Activated CD8-positive, alpha-beta memory T cell treated with anti-CD3 and anti-CD28 coated beads for 48 hours (primary cell): ENCODE data around the gene LDLRAD4.
"Not testable (repeated sequence)": the region's sequence is repeated elsewhere in the genome, so short reads cannot be mapped to it uniquely, and the experiment has no call there.

Experiments used
- DNase-seq, 3 experiments: peaks; one replicate each; pipeline ENCODE4 v3.0.0-alpha.2; 2020; ENCODE audit warnings: low read depth in 2 of 3, low spot score in 2 of 3

Gene LDLRAD4

DNA sequence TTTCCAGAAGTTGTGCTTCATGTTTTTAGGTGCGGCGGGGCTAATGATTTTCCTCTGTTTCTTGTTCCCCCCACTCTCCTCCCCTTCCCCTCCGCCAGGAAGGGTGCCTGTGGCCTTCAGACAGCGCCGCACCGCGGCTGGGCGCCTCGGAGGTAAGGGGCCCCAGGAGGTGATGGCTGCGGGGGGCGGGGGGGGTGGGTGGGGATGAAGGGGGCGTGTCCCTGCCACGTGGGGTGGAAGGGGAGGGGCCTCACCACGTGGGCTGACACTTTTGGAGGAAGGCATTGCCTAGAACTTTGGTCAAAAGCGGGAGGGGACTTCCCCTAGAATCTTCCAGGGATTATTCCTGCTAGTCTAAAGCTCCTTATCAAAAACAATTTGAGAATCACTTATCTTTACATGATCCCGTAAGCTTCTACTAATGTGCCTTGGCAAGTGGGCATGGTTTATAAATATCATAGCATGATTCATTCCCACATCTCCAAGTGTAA, 424.7 kb downstream of the LDLRAD4 start:
- DNase-seq, result no peak

DNA sequence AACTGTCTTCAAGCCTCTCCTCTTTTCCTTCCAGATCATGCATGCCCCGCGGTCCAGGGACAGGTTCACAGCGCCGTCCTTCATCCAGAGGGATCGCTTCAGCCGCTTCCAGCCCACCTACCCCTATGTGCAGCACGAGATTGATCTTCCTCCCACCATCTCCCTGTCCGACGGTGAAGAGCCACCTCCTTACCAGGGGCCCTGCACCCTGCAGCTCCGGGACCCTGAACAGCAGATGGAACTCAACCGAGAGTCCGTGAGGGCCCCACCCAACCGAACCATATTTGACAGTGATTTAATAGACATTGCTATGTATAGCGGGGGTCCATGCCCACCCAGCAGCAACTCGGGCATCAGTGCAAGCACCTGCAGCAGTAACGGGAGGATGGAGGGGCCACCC, 426.5 kb downstream of the LDLRAD4 start:
- DNase-seq, result no peak

DNA sequence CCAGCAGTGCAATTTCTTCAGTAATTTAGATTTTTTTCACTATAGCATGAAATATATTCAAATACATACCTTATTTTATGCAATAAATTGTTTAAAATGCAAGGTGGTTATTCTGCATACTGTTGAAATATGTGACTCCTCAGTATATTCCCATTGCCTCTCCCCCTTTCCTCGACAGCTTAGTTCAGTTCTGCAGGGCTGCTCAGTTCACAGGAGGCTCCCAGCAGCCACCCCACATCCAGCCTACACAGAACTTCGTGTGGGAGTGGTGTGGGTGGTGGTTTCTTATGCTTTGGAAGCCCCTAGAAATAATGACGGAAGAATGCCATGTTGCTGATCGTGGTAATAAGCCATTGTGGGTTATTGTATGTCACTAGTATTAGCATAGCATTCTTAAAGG, 428.1 kb downstream of the LDLRAD4 start:
- DNase-seq, result no peak

DNA sequence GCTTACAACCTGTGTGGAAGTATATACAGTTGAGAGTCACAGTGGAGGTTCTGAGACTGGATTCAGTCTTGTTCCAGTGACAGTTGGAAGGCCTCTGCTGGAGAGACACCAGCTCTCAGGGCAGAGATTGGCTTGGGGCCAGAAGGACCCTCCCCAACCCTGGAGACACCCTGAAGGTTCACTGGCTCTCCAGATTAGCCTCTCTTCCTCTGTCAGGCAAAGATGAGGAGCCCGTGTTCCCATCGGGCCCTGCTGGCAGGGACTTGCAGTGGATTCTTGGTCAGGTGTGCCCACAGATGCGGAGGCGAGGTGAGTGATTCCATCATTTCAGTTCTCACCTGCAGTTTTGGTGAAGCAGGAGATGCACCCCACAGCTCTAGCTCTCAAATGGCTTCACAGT, 429.2 kb downstream of the LDLRAD4 start:
- DNase-seq, result no peak

DNA sequence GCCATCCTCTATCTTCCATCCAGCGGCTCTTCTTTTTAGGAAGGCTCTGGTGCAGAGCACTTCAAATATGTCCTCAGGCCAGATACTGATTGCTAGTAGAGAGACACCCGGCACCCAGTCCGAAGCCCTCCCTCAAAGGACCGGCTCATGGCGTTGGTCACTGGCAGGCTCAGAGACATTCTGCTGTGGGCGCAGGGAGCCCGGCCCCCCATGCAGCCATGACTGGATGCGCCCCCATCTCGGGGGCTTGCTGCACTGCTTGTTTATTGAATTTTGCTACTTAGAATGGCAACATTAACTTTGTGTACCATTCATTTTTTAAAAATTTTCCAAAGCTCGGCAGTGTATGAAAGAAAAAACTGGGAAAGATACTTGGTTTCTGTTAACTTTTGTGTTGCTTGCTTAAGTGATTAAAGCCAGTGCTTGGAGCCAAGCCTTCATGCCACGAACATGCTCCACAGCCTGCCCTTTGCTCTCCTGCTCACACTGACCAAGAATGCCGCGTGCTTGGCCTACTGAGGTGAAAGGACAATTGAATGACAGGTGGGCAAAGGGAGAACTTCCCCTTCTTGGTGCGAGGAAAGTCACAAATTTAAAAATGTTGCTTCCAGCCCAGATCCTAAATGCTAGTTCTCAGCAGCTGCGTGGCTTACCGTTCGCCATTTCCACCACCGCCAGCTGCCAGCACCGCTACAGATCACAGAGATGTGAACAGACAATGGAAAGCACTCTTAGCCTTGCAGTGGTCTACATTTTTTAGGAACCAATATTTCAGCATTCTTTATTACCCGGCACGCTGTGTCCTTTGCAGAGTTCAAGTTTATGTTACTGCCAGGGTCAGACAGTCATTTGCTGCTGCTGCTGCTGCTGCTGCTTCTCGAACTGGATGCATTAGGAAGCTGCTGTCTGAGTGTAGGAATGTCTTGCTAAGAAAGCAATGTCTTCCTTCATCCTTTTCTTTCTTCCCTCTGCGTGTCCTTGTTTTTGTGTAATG, 431.1 kb downstream of the LDLRAD4 start:
- DNase-seq, result no peak

DNA sequence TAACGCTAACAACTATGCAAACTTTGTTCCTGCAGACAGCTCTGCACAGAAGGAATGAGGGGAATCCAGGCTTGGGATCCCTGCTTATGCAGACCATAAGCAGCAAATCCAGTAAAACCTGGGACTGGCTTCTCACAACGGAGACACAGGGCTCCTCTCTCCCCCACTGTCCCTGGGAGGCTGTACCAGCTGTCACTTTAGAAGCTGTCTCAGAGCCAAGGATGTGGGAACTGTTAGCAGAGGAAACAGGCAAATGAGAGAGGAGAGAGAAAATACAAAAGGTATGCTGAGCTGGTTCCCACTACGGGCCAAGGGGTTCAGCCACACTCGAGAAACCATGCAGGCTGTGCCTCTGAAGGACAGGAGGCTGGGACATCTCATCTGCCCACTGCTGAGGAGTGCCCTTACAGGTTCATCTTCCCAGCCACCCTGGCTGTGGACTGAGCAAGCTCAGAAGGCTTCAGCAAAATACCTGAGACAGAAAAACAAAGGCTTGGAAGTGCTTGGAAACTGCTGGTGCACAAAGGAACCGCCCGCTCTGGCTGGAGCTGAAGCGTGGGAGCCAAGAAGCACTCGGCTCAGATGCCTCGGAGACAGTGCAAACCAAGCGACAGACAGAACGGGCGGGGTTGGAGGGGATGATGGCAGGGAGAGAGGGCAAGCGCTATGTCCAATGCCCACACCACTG, 435.3 kb downstream of the LDLRAD4 start:
- DNase-seq, result no peak

DNA sequence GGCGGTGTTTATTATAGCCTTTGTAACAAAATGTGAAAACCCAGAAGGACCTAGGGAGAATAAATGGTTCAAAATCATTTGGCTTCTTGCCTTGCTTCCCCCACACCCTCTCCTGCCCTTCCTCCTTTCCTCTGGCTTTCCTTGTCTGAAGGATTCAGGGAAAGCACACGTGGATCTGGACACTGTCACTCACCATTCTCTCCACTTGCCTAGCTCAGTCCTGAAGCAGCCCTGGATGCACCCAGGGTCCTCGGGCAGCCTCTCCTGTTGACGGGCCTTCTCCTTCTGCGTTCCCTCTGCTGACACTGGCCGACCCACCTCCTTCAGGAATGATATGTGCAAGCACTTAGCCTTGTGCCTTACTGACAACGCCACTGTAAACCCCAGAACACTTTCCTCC, 439.4 kb downstream of the LDLRAD4 start:
- DNase-seq, result no peak

DNA sequence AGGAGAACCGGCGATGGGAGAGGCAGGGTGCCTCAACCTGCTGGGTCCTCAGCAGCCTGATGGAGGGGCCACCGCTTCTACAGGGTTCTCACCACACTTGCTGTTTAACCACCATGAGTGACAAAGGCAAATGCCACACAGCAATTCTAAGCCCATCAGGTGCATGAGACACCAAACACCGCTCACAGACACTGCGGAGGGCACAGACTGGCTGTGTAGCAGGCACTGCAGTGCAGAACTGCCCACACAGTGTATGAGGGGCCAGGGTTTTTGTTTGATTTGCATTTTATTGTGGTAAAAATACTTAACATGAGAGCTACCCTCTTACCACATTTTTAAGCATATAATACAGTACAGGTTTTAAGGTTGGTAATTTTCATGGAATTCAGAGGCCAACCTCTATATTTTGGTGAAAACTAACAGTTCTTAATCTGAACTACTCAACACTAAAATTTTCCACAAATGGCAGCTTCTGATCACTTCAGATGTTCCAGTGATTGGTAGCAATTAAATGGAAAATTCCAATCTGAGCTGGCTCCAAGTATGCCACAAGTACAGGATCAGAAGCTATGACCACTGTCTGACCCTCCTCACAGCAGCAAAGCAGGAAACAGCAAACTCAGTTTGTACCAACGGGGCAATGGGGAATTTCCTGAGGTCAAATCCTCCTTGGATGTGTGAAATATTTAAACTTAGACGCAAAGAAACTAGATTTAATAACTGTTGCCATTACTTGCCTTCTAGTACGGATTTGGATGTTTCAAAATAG, 440.1 kb downstream of the LDLRAD4 start:
- DNase-seq, result no peak

DNA sequence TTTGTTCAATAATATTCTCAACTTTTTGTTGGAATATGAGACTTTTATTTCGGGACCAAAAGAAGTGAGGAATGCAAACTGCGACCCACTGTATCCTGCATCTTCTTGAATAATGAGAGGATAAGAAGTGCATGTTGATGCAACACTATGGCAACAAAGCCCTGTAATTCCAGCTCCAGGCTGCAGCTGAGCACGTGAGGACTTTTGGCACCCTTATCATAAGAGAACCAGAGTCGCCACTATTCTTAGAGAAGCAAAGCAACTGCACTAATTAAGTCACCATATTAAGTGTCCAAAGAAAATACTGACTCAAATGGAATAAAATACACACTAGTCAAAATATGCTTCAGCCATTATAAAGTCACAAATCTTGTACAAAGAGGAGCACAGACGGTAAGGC, 441.9 kb downstream of the LDLRAD4 start:
- no peak for DNase-seq

DNA sequence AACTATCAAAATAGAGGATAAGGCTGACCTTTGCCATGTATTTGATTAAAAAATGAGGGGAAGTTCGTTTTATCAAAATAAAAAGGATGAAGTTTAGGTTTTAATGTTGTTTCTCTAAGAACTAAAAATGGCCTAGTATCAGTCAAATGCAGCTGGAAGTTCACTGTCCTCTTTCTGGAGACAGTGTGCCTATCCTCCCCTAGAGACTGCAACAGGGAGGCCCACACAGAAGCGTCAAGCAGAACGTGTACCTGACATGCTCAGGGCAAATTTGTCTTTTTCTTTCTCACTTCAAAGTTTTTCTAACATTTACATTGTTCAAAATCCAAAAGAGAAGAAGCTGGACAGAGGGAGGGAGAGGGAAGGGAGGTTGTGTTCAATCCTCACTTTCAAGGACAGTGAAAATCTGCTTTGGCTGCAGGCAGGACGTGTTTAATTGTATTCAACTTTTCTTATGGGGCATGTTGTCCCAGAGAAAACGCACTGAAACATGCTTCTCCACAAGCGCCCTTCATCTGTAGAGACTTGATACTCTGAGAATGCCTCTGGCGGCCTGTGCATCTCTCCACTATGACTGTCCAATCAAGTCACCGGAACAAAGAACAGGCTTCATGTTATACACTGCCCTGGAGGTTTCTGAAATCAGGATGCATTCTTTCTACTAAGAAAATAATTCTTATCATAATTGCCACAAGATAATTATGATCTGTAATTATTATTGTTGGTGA, 442.7 kb downstream of the LDLRAD4 start:
- DNase-seq, result no peak

DNA sequence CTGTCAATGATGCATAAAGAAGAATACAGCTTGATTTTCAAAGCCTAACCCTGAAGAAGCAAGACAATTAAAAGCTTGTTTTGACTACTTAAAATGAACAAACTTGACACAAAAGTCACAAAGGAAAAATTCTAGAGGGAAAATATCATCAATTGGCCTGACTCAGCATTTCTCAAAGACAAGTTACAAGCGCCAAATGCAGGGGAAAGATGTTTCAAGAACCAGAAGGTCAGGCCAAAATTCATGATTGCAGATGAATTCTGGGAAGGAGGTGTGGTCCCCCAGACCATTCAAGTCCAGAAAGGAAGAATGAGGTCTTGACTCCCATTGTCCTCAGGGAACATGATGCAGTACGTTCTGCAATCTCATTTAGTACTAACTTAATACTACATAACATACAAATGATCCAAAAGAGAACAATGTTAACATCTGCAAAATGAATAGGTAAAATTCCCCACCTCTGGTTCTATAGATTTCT, 443.3 kb downstream of the LDLRAD4 start:
- no peak for DNase-seq

DNA sequence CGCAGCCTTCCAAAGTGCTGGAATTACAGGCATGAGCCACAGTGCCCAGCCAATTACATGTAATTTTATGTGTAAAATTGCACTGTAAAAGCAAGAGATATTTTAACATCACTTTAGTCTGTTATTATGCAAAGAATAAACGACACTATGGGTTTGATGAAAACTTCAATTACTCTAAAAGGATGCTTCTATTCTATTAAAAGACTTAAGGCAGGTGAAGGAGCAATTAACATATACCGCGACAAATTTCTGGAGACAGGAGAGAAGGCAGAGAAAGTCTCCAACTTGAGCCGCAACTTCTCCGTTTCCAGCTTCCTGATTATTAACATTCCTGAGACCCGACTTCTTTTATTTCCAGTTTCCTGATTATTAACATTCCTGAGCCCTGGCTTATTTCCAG, 454.1 kb downstream of the LDLRAD4 start:
- no peak for DNase-seq

DNA sequence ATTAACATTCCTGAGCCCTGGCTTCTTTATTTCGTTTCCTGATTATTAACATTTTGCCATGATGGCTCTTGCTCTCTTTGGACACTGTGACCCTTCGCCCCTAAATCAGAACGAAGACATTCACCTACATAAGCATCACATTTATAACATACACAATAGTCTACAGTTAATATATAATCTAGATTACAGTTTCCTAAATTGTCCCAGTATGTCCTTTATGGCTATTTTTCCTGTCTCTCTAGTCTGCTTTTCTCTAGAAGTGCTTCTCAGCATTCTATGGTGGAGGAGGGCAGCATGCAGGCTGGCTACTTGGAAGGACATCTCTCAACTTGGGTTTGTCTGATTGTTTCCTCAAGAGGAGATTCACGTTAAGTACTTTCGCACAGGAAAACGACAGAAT, 457.9 kb downstream of the LDLRAD4 start:
- DNase-seq, result no peak

DNA sequence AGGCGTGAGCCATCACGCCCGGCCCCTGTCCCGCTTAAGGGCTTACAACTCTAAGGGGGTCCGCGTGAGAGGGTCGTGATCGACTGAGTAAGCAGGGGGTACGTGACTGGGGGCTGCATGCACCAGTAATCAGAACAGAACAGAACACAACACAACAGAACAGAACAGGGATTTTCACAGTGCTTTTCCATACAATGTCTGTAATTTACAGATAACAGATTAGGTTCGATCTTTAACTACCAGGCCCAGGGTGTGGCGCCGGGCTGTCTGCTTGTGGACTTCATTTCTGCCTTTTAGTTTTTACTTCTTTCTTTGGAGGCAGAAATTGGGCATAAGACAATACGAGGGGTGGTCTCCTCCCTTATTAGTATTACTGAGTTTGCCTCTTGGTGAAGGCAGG, 458.8 kb downstream of the LDLRAD4 start:
- not testable (repeated sequence) for DNase-seq

DNA sequence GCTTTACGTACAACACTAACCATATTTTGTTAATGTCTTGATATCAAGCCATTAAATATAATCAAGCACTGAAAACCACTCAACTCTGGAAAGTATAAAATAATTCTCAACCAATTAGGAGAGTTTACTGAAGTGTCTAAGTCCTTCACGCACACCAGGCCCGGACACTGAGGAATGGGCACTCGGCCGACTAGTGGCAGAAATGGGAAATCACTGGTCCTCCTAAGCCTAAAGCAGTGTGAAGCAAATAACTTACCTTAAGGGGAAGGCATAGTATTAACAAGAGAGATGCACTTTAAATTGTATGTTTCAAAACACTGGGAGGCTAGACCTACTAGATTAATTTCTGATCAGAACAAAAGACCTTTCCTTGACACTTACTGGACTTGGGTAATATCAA, 462.1 kb downstream of the LDLRAD4 start:
- no peak for DNase-seq

DNA sequence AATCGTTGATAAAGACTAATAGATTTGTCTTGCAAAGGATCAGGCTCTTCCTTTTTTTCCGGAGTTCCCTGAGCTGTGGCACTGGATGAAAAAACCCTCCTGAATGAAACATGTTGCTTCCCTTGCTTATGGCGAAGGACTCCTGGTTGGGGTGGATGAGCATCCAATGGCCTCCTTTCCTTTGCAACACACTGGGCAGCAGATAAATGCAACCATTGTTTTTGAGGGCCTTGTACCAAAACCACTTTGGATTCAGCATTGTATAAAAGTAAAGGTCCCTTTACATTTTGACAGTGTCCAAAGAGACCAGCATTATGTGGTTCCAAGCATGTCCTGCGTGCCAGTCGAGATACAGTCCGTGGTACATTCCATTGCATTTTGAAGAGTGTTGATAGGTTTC, 463.1 kb downstream of the LDLRAD4 start:
- DNase-seq, result no peak

DNA sequence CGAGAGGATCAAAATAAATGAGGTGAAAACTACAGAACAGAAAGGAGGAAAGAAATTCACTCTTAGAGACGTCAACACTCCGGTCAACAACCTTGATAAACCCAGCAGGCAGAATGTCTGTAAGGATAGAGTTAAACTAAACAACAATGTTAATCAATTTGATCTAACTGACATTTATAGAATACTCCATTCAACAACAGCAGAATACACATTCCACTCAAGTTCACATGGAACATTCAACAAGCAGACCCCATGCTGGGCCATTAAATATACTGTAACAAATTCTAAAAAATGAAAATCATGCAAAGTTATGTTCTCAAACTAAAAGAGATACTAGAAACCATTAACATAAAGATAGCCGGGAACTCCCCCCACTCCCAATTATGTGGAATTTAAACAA, 466.0 kb downstream of the LDLRAD4 start:
- DNase-seq, result no peak

DNA sequence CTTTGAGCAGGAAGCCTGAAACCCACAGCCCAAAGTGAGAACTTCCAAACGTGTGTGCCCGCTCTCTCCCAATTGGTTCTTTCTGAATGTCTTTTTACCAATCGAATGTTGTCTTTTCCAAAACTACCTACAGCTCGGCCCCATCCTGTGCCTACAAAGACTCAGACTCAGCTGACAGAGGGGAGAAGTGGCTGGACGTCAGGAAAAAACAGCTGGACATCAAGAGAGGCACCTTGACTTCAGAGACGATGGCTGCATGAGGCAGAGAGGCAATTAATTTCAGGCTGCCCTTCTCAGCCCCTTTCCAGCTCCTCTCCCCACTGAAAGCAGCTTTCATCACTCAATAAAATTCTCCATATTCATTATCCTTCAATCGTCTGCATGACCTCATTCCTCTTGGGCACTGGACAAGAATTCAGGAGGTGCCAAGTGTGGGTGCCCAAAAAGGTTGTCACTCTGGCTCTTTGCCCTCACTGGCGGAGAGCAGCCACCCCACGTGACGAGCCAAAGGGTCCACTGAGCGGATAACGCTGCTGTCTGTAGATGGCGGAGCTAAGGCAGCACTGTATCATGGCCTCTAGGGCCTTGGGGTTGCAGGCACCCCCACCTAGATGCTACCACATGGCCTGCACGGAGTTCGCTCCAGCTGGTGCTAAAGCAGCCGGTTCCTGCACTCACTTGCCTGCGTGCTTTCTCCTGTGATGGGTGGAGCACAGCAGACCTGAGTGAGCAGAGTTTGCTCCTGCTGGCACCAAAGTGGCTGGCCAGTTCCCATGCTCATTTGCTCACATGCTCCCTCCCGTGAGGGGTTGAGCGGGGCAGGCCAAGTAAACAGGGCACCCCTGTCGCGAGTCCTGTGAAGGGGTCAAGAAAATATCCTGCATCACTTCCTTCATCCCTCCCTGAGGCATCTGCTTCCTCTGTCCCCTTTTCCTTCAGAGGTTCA, 469.9 kb downstream of the LDLRAD4 start:
- DNase-seq, result no peak

DNA sequence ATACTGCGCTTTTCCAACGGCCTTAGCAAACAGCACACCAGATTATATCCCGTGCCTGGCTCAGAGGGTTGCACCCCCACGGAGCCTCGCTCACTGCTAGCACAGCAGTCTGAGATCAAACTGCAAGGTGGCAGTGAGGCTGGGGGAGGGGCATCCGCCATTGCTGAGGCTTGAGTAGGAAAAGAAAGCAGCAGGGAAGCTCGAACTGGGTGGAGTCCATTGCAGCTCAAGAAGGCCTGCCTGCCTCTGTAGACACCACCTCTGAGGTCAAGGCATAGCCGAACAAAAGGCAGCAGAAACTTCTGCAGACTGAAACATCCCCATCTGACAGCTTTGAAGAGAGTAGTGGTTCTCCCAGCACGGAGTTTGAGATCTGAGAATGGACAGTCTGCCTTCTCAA, 471.5 kb downstream of the LDLRAD4 start:
- not testable (repeated sequence) for DNase-seq

DNA sequence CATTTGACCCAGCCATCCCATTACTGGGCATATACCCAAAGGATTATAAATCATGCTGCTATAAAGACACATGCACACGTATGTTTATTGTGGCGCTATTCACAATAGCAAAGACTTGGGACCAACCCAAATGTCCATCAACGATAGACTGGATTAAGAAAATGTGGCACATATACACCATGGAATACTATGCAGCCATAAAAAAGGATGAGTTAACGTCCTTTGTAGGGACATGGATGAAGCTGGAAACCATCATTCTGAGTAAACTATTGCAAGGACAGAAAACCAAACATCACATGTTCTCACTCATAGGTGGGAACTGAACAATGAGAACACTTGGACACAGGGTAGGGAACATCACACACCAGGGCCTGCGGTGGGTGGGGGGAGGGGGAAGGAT, 476.8 kb downstream of the LDLRAD4 start:
- not testable (repeated sequence) for DNase-seq
